Activated CD4-positive, CD25-positive, alpha-beta regulatory T cell treated with anti-CD3 and anti-CD28 coated beads, Interleukin-2, amount 50 U/mL, for 24 hours (primary cell): ENCODE results near the gene RBM7.
A peak's percentile ranks its signal among the peaks of the same experiment; 100 is the strongest.

Experiments
- ATAC-seq, 2 donors: fragments of 150-1000 bp; cut with Tn5 transposase; one replicate each; pipeline ENCODE4 v1.10.0; 2021; ENCODE audit warnings: mild to moderate bottlenecking in 1 of 2, moderate library complexity in 1 of 2

Gene RBM7

GRCh38 chr11:114400216-114400914 lies at the start of gene RBM7, which contains the start of gene C11orf71:
TSS of gene RBM7 (plus strand) at chr11:114400666. CDS start at chr11:114400672, 6 bp downstream.
TSS of gene C11orf71 (minus strand) at chr11:114400511. CDS start at chr11:114400331, 180 bp downstream.
- ATAC-seq, result peak; percentile 94 to 96

GRCh38 chr11:114353443-114353842 lies 47.0 kb upstream of the RBM7 start:
- no peak for ATAC-seq

GRCh38 chr11:114354076-114354475 lies 46.4 kb upstream of the RBM7 start:
- ATAC-seq, result no peak

GRCh38 chr11:114358716-114359115 lies 41.8 kb upstream of the RBM7 start:
- no peak for ATAC-seq

- ATAC-seq, result no peak
These were observed 41.1 kb upstream of the RBM7 start for GRCh38 chr11:114359342-114359741.

- no peak for ATAC-seq
These were observed 38.1 kb upstream of the RBM7 start for GRCh38 chr11:114362326-114362725.

- no peak for ATAC-seq
These were observed 37.5 kb upstream of the RBM7 start for GRCh38 chr11:114362958-114363357.

GRCh38 chr11:114366331-114367243 lies 33.9 kb upstream of the RBM7 start:
- ATAC-seq, result no peak

GRCh38 chr11:114367244-114367957 lies 33.1 kb upstream of the RBM7 start:
- ATAC-seq, result no peak

GRCh38 chr11:114368918-114369680 lies 31.4 kb upstream of the RBM7 start:
- no peak for ATAC-seq

- ATAC-seq, result no peak
These were observed 25.4 kb upstream of the RBM7 start for GRCh38 chr11:114375052-114375451.

- no peak for ATAC-seq
These were observed 22.7 kb upstream of the RBM7 start for GRCh38 chr11:114377612-114378267.

- ATAC-seq, result no peak
These were observed 20.9 kb upstream of the RBM7 start for GRCh38 chr11:114379394-114380069.

GRCh38 chr11:114382509-114382908 lies 18.0 kb upstream of the RBM7 start:
- no peak for ATAC-seq

GRCh38 chr11:114384487-114384886 lies 16.0 kb upstream of the RBM7 start:
- ATAC-seq, result peak in 1 of 2 donors; percentile 36

- ATAC-seq, result no peak
These were observed 14.3 kb upstream of the RBM7 start for GRCh38 chr11:114386131-114386530.

- no peak for ATAC-seq
These were observed 13.9 kb upstream of the RBM7 start for GRCh38 chr11:114386545-114386944.

- ATAC-seq, result no peak
These were observed 7.5 kb upstream of the RBM7 start for GRCh38 chr11:114392735-114393667.

- ATAC-seq, result no peak
These were observed 4.7 kb upstream of the RBM7 start for GRCh38 chr11:114395736-114396135.

GRCh38 chr11:114396916-114397315 lies 3.5 kb upstream of the RBM7 start:
- ATAC-seq, result no peak
